ENCODE measurements around the gene UFC1.

DNA sequence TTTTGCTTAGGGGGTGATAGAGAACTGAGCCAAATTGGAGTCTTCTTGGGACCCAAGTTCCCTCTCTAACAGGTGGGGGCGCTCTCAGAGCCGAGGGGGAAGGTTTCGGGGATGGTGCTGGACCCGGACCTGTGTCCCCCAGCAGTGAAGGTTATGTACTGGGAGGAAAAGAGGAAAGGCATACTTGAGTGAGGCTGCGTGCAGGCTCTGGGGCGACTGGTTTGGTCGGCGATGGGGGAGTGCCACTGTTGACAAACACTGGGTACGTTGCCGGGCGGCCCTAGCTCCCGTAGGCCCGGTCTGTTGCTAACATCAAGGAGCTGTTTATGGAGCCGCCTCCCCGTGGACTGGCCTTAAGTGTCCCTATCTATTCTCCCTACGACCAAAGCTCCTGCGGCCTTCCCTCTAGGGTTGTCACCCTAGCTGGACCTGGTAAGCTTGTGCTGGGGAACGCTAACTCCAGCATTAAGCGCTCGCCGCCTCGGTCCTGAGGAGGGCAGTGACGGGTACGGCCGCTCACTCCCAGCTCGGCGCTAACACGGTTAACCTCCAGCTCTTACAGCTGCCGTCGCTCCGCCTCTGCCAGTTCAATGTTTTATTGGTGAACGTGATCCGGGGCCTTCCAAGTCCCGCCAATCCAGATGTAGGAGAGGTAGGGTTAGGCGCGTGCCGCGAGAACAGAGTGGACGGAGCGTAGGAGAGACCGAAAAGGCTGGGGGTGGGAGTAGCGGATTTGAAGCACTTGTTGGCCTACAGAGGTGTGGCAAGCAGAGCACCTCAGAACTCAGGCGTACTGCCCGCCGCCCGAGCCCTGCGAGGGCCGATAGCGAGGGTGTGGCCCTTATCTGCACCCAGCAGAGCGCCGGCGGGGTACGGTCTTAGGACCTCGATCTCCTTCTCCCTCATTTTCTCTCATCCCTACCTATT, 12.2 kb downstream of the UFC1 start, which contains the start of gene PPOX:
- TF ChIP-seq, protein P1, sequence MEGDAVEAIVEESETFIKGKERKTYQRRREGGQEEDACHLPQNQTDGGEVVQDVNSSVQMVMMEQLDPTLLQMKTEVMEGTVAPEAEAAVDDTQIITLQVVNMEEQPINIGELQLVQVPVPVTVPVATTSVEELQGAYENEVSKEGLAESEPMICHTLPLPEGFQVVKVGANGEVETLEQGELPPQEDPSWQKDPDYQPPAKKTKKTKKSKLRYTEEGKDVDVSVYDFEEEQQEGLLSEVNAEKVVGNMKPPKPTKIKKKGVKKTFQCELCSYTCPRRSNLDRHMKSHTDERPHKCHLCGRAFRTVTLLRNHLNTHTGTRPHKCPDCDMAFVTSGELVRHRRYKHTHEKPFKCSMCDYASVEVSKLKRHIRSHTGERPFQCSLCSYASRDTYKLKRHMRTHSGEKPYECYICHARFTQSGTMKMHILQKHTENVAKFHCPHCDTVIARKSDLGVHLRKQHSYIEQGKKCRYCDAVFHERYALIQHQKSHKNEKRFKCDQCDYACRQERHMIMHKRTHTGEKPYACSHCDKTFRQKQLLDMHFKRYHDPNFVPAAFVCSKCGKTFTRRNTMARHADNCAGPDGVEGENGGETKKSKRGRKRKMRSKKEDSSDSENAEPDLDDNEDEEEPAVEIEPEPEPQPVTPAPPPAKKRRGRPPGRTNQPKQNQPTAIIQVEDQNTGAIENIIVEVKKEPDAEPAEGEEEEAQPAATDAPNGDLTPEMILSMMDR (IDR thresholded peaks at IDR 0.05; ENCODE audit: insufficient read depth, low read depth, low read length): peak; percentile 35
- no peak for TF ChIP-seq EZH2 (IDR thresholded peaks at IDR 0.05; ENCODE audit: insufficient read depth, low read length)
